A673 (cell line): ENCODE data around the gene UCN. TPM values are rescaled to one million over a fixed set of nuclear protein-coding genes. Genes with fewer than 3 reads are reported as not detected.
A peak's percentile ranks its signal among the peaks of the same experiment; 100 is the strongest.

Source experiments
- BruUV-seq: library from RNA; stranded (reverse); fragments of 400-500 nt; replicated peaks from 2 replicates; lab custom pipeline; 2021; lab: Mats Ljungman, UMichigan
- CTCF ChIA-PET: fragments of 300-600 bp; sonication (Branson Sonifier 250); formaldehyde crosslinking; loops from one replicate; lab custom pipeline; 2022; ENCODE audit warnings: antibody characterized with exemption; lab: Charles Lee
- POLR2A ChIA-PET: fragments of 300-600 bp; sonication (Branson Sonifier 250); formaldehyde crosslinking; loops from one replicate; lab custom pipeline; 2022; ENCODE audit warnings: antibody characterized with exemption; ENCODE audit not compliant: low non-redundant PET; lab: Charles Lee
- DNase-seq: peaks from one replicate; pipeline ENCODE4 v3.0.0-alpha.2; 2015; ENCODE audit warnings: low spot score
- H3K27ac ChIP-seq: fragments of 200-600 bp; sonication (generic); 2 replicates; pipeline ENCODE4 v1.5.1; 2016; ENCODE audit warnings: mixed run types, low read depth, mild to moderate bottlenecking, mixed read lengths, antibody characterized with exemption, low read length; ENCODE audit not compliant: poor library complexity, severe bottlenecking
- H3K27me3 ChIP-seq: fragments of 200-600 bp; sonication (generic); replicated peaks from 2 replicates; pipeline ENCODE4 v1.6.1; 2017; ENCODE audit warnings: mixed run types, low read depth, mild to moderate bottlenecking, mixed read lengths, antibody characterized with exemption, low read length; ENCODE audit not compliant: insufficient read depth, poor library complexity
- H3K36me3 ChIP-seq: fragments of 200-600 bp; sonication (generic); 2 replicates; pipeline ENCODE4 v1.6.1; 2016; ENCODE audit warnings: mixed run types, mild to moderate bottlenecking, mixed read lengths, antibody characterized with exemption, low read length; ENCODE audit not compliant: insufficient read depth, poor library complexity, severe bottlenecking
- H3K4me1 ChIP-seq: fragments of 200-600 bp; sonication (generic); 2 replicates; pipeline ENCODE4 v1.6.1; 2017; ENCODE audit warnings: mixed run types, mild to moderate bottlenecking, mixed read lengths, antibody characterized with exemption, low read length; ENCODE audit not compliant: insufficient read depth, poor library complexity, severe bottlenecking
- H3K4me3 ChIP-seq: fragments of 200-600 bp; sonication (generic); 2 replicates; pipeline ENCODE4 v1.5.1; 2016; ENCODE audit warnings: low read depth, mixed run types, mild to moderate bottlenecking, mixed read lengths, low read length; ENCODE audit not compliant: poor library complexity, severe bottlenecking
- H3K9me3 ChIP-seq: fragments of 200-600 bp; sonication (generic); 2 replicates; pipeline ENCODE4 v1.6.1; 2016; ENCODE audit warnings: mixed run types, low read depth, mild to moderate bottlenecking, mixed read lengths, antibody characterized with exemption, low read length; ENCODE audit not compliant: poor library complexity, severe bottlenecking
- CTCF ChIP-seq: fragments of 300-800, 200-600 bp; sonication (generic); conservative IDR thresholded peaks from 2 replicates; pipeline ENCODE4 v1.5.1; 2017; ENCODE audit warnings: low read depth, mild to moderate bottlenecking, antibody characterized with exemption, low read length, moderate library complexity, mixed read lengths
- EZH2 ChIP-seq: fragments of 200-600 bp; sonication (generic); IDR thresholded peaks from 2 replicates; pipeline ENCODE4 v1.6.1; 2017; ENCODE audit warnings: borderline replicate concordance, low read depth, mild to moderate bottlenecking, mixed read lengths, antibody characterized with exemption, low read length; ENCODE audit not compliant: poor library complexity, severe bottlenecking
- intact Hi-C: fragments of 100-400 bp; cut with micrococcal nuclease; formaldehyde crosslinking; loops from one replicate; pipeline ENCODE4 v1.10.0; 2022; ENCODE audit not compliant: unreplicated experiment
- total RNA-seq: library from RNA; stranded (reverse); gene quantifications from 2 replicates; pipeline ENCODE4 v1.2.3, GENCODE V29; 2021

Gene UCN
- total RNA-seq, 1 experiment from 2014 or later: 0.64 TPM

- H3K36me3 ChIP-seq: no peaks in the 10 kb centered on the region
- intact Hi-C loops: no loop called here
- peaks cover 15% of the 10 kb centered on the region for H3K4me1 ChIP-seq
- H3K4me3 ChIP-seq: peak overlapping the region; percentile 34
- peak; percentile 57 for DNase-seq
- no peak overlapping the region for H3K27ac ChIP-seq
- ChIA-PET CTCF (no interaction called here), POLR2A (no interaction called here)
- TF ChIP-seq EZH2 (no peak), CTCF (peak; percentile 33; the same call in 1 of the 2 replicates)
- no TSS peak for BruUV-seq
- no peaks in the 10 kb centered on the region for H3K9me3 ChIP-seq
- peaks cover 23% of the 10 kb centered on the region for H3K27me3 ChIP-seq
Measured at GRCh38 chr2:27306573-27307286, 1.5 kb downstream of the UCN start.

GRCh38 chr2:27306136-27306535, 2.1 kb downstream of the UCN start:
- no TSS peak for BruUV-seq
- Histone ChIP-seq H3K27ac (no peak overlapping the region), H3K4me1 (peaks cover 15% of the 10 kb centered on the region), H3K27me3 (peaks cover 23% of the 10 kb centered on the region), H3K4me3 (no peak overlapping the region), H3K36me3 (no peaks in the 10 kb centered on the region), H3K9me3 (no peaks in the 10 kb centered on the region)
- DNase-seq: no peak
- intact Hi-C loops: no loop called here
- TF ChIP-seq CTCF (no peak), EZH2 (no peak)
- POLR2A ChIA-PET: no interaction called here
- CTCF ChIA-PET: interaction anchor here (0.5 kb wide), 1 partner anchor 12 kb away, joined by 10 read pairs; no protein-coding TSS in a partner anchor

- no peak overlapping the region for H3K27ac ChIP-seq
- H3K27me3 ChIP-seq: peaks cover 23% of the 10 kb centered on the region
- no peak for DNase-seq
- no peak overlapping the region for H3K4me3 ChIP-seq
- ChIA-PET POLR2A (interaction anchor here (0.6 kb wide), 1 partner anchor 234 kb away, joined by 3 read pairs; the partner anchor contains the start of gene OST4), CTCF (interaction anchor here (0.5 kb wide), 1 partner anchor 11 kb away, joined by 10 read pairs; no protein-coding TSS in a partner anchor)
- intact Hi-C loops: no loop called here
- H3K9me3 ChIP-seq: no peaks in the 10 kb centered on the region
- no peak for TF ChIP-seq CTCF
- peaks cover 15% of the 10 kb centered on the region for H3K4me1 ChIP-seq
- BruUV-seq: no TSS peak
- no peaks in the 10 kb centered on the region for H3K36me3 ChIP-seq
Measured at GRCh38 chr2:27305516-27305915, 2.7 kb downstream of the UCN start.
